HCT116 (cell line): ENCODE data around the gene SH3PXD2A. TPM values are rescaled to one million over a fixed set of nuclear protein-coding genes. Genes with fewer than 3 reads are reported as not detected.

Source experiments
- ATAC-seq: fragments of 200-7000 bp; cut with Tn5 transposase; 2 replicates; pipeline ENCODE4 v1.9.1; 2020; ENCODE audit warnings: mild to moderate bottlenecking, moderate library complexity
- BruUV-seq: library from RNA; stranded (reverse); fragments of 400-500 nt; replicated peaks from 2 replicates; lab custom pipeline; 2021; lab: Mats Ljungman, UMichigan
- CTCF ChIA-PET: fragments of 300-600 bp; sonication (Branson Sonifier 250); formaldehyde crosslinking; loops from one replicate; lab custom pipeline; 2021; ENCODE audit warnings: antibody characterized with exemption; lab: Charles Lee
- POLR2A ChIA-PET: fragments of 300-600, 350-600 bp; sonication (Branson Sonifier 250); formaldehyde crosslinking; loops from one replicate; lab custom pipeline; 2021; ENCODE audit warnings: antibody characterized with exemption; lab: Charles Lee
- RAD21 ChIA-PET, 2 experiments: fragments of 300-600 bp; sonication (Branson Sonifier 250); formaldehyde crosslinking; loops; one replicate each; lab custom pipeline; 2023; ENCODE audit warnings: low total read pairs in 2 of 2; ENCODE audit not compliant: uncharacterized antibody in 2 of 2, unreplicated experiment in 2 of 2, low non-redundant PET in 1 of 2; lab: Charles Lee
- DNase-seq: peaks from one replicate; pipeline ENCODE4 v3.0.0-alpha.2; 2010; ENCODE audit warnings: low read depth, low spot score
- H2AFZ ChIP-seq: fragments of 200-600 bp; shearing (Covaris generic), sonication (generic); 2 replicates; pipeline ENCODE4 v1.6.1; 2017; ENCODE audit warnings: low read depth, mixed run types, mixed read lengths, antibody characterized with exemption, low read length; ENCODE audit not compliant: poor library complexity, severe bottlenecking
- H3K27ac ChIP-seq: 2 replicates; pipeline ENCODE4 v1.5.1; 2012; ENCODE audit warnings: low read depth, low read length
- H3K27me3 ChIP-seq: fragments of 200-600 bp; sonication (generic); 2 replicates; pipeline ENCODE4 v1.6.1; 2016; ENCODE audit warnings: mixed run types, low read length, mixed read lengths; ENCODE audit not compliant: insufficient read depth
- H3K36me3 ChIP-seq, 2 experiments: fragments of 200-500 bp in 1 of 2; fragments of 200-600 bp in 1 of 2; sonication (Bioruptor generic) in 1 of 2; sonication (generic) in 1 of 2; 2 replicates each; pipeline versions ENCODE4 v1.5.1 to v1.6.1; 2014 to 2016; ENCODE audit warnings: low read length in 2 of 2, inconsistent platforms in 1 of 2, mixed read lengths in 1 of 2, mixed run types in 1 of 2; ENCODE audit not compliant: insufficient read depth in 2 of 2, control insufficient read depth in 1 of 2
- H3K4me1 ChIP-seq, 2 experiments: fragments of 200-600 bp in 1 of 2; sonication (generic) in 1 of 2; 2 replicates each; pipeline versions ENCODE4 v1.5.1 to v1.6.1; 2012 to 2017; ENCODE audit warnings: low read length in 2 of 2, inconsistent platforms in 1 of 2, mild to moderate bottlenecking in 1 of 2, mixed read lengths in 1 of 2, mixed run types in 1 of 2, moderate library complexity in 1 of 2; ENCODE audit not compliant: insufficient read depth in 2 of 2, control insufficient read depth in 1 of 2
- H3K4me2 ChIP-seq: fragments of 200-600 bp; sonication (generic); 2 replicates; pipeline ENCODE4 v1.6.1; 2017; ENCODE audit warnings: mixed run types, low read length, mixed read lengths
- H3K4me3 ChIP-seq, 2 experiments: fragments of 200-600 bp in 1 of 2; sonication (generic) in 1 of 2; replicated peaks in 1 of 2; 2 replicates each; pipeline ENCODE4 v1.5.1; 2011 to 2016; ENCODE audit warnings: low read length in 2 of 2, control low read depth in 1 of 2, low read depth in 1 of 2, mild to moderate bottlenecking in 1 of 2, mixed read lengths in 1 of 2, mixed run types in 1 of 2
- H3K79me2 ChIP-seq: fragments of 200-600 bp; sonication (generic); 2 replicates; pipeline ENCODE4 v1.6.1; 2017; ENCODE audit warnings: mild to moderate bottlenecking, mixed run types, low read length, moderate library complexity, mixed read lengths; ENCODE audit not compliant: insufficient read depth
- H3K9ac ChIP-seq: fragments of 200-600 bp; sonication (generic); 2 replicates; pipeline ENCODE4 v1.6.1; 2016; ENCODE audit warnings: low read length, mixed read lengths
- H3K9me2 ChIP-seq: fragments of 200-600 bp; sonication (generic), shearing (Covaris generic); 2 replicates; pipeline ENCODE4 v1.6.1; 2017; ENCODE audit warnings: mixed run types, mild to moderate bottlenecking, moderate library complexity; ENCODE audit not compliant: insufficient read depth
- H3K9me3 ChIP-seq, 2 experiments: fragments of 200-500 bp in 1 of 2; fragments of 200-600 bp in 1 of 2; sonication (Bioruptor generic) in 1 of 2; sonication (generic) in 1 of 2; 2 replicates each; pipeline ENCODE4 v1.6.1; 2014 to 2017; ENCODE audit warnings: low read length in 2 of 2, mixed read lengths in 2 of 2, inconsistent platforms in 1 of 2, low read depth in 1 of 2, mild to moderate bottlenecking in 1 of 2, mixed run types in 1 of 2, moderate library complexity in 1 of 2; ENCODE audit not compliant: control insufficient read depth in 1 of 2, insufficient read depth in 1 of 2
- H4K20me1 ChIP-seq: fragments of 200-600 bp; sonication (generic), shearing (Covaris generic); 2 replicates; pipeline ENCODE4 v1.6.1; 2017; ENCODE audit warnings: mixed run types, mild to moderate bottlenecking, moderate library complexity; ENCODE audit not compliant: insufficient read depth
- CBX3 ChIP-seq: IDR thresholded peaks from 2 replicates; pipeline ENCODE4 v1.6.1; 2012; ENCODE audit warnings: low read depth
- ELF1 ChIP-seq: IDR thresholded peaks from 2 replicates; pipeline ENCODE4 v1.6.1; 2012; ENCODE audit warnings: low read depth, borderline replicate concordance
- EZH2phosphoT487 ChIP-seq: fragments of 200-600 bp; IDR thresholded peaks from 2 replicates; pipeline ENCODE4 v1.6.1; 2018; ENCODE audit warnings: antibody characterized with exemption, borderline replicate concordance
- FOSL1 ChIP-seq: IDR thresholded peaks from 2 replicates; pipeline ENCODE4 v1.6.1; 2012; ENCODE audit warnings: low read depth
- JUND ChIP-seq: IDR thresholded peaks from 2 replicates; pipeline ENCODE4 v1.6.1; 2012
- POLR2AphosphoS5 ChIP-seq: IDR thresholded peaks from 2 replicates; pipeline ENCODE4 v1.6.1; 2011; ENCODE audit warnings: mild to moderate bottlenecking, low read depth, low read length, moderate library complexity
- RAD21 ChIP-seq: IDR thresholded peaks from 2 replicates; pipeline ENCODE4 v1.6.1; 2012; ENCODE audit warnings: low read depth, mild to moderate bottlenecking
- SIN3A ChIP-seq: IDR thresholded peaks from 2 replicates; pipeline ENCODE4 v1.6.1; 2012; ENCODE audit warnings: low read depth
- TCF7L2 ChIP-seq: IDR thresholded peaks from 2 replicates; pipeline ENCODE4 v1.7.0; 2011; ENCODE audit warnings: borderline replicate concordance, inconsistent platforms; ENCODE audit not compliant: insufficient read depth, insufficient read length; ENCODE audit errors: extremely low read depth
- ZNF274 ChIP-seq: fragments of 200-500 bp; sonication (Bioruptor generic); IDR thresholded peaks from 2 replicates; pipeline ENCODE4 v1.6.1; 2014; ENCODE audit warnings: mild to moderate bottlenecking, low read depth, low read length, inconsistent platforms
- intact Hi-C: fragments of 100-400 bp; cut with micrococcal nuclease; formaldehyde crosslinking; loops from 2 replicates; pipeline ENCODE4 v1.10.0; 2022
- total RNA-seq: library from RNA; stranded (reverse); gene quantifications from one replicate; pipeline ENCODE4 v1.2.1, GENCODE V29; 2021; ENCODE audit not compliant: unreplicated experiment
- TF ChIP-seq, protein P1 (sequence below), 3 experiments: fragments of 200-600 bp in 1 of 3; sonication (generic) in 1 of 3; IDR thresholded peaks in 2 of 3; conservative IDR thresholded peaks in 1 of 3; 2 replicates each; pipeline ENCODE4 v1.5.1; 2012 to 2017; ENCODE audit warnings: low read depth in 2 of 3, low read length in 2 of 3, antibody characterized with exemption in 1 of 3, borderline replicate concordance in 1 of 3, control low read depth in 1 of 3, mild to moderate bottlenecking in 1 of 3, mixed read lengths in 1 of 3, mixed run types in 1 of 3, moderate library complexity in 1 of 3; ENCODE audit not compliant: insufficient read depth in 1 of 3
- TF ChIP-seq, protein P2 (sequence below): IDR thresholded peaks from 2 replicates; pipeline ENCODE4 v1.6.1; 2012; ENCODE audit warnings: low read depth
- TF ChIP-seq, protein P3 (sequence below): IDR thresholded peaks from 2 replicates; pipeline ENCODE4 v1.6.1; 2011; ENCODE audit warnings: mild to moderate bottlenecking, low read length, moderate library complexity; ENCODE audit not compliant: insufficient replicate concordance; ENCODE audit errors: extremely low read depth

SH3PXD2A gene
- total RNA-seq, 1 experiment from 2014 or later = 8.7 TPM

DNA sequence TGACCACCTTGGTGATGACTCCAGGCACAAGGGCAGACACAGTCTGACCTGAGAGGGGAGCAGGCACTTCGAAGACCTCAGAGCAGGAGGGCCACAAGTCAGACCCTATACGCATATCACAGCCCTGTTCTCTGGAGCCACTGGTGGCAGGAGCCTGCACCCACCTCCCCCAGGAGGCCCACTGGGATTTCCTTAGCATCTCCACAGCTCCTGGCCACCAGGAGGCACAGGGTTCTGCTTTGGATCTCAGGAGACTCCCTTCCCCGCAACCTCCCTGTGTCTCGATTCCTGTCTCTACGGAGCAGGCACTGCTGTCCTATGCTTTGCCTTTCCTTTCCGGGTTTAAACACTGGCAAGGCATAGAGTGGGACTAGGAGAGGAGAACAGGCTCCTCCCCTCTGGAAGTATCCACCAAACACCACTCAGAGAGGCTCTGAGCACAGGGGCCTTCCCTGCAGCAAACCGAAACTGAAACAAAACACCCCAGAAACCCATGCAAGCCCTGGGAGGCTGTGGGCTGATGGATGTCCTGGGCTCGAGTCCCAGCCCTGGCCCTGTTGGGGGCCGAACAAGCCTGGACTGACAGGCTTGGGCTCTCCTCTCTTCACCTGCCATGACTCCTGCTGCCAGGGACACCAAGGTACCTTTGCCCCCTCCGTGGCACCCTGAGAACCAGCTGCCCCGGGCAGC is 195.6 kb downstream of the SH3PXD2A start:
- H3K4me3 ChIP-seq = no peak overlapping the region
- no peaks in the 10 kb centered on the region for H3K4me1 ChIP-seq
- no peak overlapping the region; the same call in 1 of the 2 replicates for H3K27ac ChIP-seq
- H3K9ac ChIP-seq = no peak overlapping the region
- CTCF ChIA-PET = no interaction called here
- no peaks in the 10 kb centered on the region for H4K20me1 ChIP-seq
- H3K9me2 ChIP-seq = no peaks in the 10 kb centered on the region
- no peaks in the 10 kb centered on the region for H3K79me2 ChIP-seq
- DNase-seq = no peak
- BruUV-seq = no TSS peak
- ATAC-seq = peak; percentile 46
- POLR2A ChIA-PET = no interaction called here
- no peak overlapping the region for H2AFZ ChIP-seq
- intact Hi-C loops = no loop called here
- peak overlapping the region; percentile 25; the same call in 1 of the 2 replicates for H3K4me2 ChIP-seq
- TF ChIP-seq ZNF274 (no peak), JUND (no peak), CBX3 (no peak), EZH2phosphoT487 (no peak), TCF7L2 (no peak), FOSL1 (no peak), RAD21 (no peak), POLR2AphosphoS5 (no peak), ELF1 (no peak), SIN3A (no peak)
- TF ChIP-seq, protein P1, sequence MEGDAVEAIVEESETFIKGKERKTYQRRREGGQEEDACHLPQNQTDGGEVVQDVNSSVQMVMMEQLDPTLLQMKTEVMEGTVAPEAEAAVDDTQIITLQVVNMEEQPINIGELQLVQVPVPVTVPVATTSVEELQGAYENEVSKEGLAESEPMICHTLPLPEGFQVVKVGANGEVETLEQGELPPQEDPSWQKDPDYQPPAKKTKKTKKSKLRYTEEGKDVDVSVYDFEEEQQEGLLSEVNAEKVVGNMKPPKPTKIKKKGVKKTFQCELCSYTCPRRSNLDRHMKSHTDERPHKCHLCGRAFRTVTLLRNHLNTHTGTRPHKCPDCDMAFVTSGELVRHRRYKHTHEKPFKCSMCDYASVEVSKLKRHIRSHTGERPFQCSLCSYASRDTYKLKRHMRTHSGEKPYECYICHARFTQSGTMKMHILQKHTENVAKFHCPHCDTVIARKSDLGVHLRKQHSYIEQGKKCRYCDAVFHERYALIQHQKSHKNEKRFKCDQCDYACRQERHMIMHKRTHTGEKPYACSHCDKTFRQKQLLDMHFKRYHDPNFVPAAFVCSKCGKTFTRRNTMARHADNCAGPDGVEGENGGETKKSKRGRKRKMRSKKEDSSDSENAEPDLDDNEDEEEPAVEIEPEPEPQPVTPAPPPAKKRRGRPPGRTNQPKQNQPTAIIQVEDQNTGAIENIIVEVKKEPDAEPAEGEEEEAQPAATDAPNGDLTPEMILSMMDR (IDR thresholded peaks at IDR 0.05 in 2 of 3, conservative IDR thresholded peaks at IDR 0.05 in 1 of 3; ENCODE audit: borderline replicate concordance in 1 of 3, insufficient read depth in 1 of 3, low read depth in 2 of 3, low read length in 2 of 3) = no peak
- TF ChIP-seq, protein P2, sequence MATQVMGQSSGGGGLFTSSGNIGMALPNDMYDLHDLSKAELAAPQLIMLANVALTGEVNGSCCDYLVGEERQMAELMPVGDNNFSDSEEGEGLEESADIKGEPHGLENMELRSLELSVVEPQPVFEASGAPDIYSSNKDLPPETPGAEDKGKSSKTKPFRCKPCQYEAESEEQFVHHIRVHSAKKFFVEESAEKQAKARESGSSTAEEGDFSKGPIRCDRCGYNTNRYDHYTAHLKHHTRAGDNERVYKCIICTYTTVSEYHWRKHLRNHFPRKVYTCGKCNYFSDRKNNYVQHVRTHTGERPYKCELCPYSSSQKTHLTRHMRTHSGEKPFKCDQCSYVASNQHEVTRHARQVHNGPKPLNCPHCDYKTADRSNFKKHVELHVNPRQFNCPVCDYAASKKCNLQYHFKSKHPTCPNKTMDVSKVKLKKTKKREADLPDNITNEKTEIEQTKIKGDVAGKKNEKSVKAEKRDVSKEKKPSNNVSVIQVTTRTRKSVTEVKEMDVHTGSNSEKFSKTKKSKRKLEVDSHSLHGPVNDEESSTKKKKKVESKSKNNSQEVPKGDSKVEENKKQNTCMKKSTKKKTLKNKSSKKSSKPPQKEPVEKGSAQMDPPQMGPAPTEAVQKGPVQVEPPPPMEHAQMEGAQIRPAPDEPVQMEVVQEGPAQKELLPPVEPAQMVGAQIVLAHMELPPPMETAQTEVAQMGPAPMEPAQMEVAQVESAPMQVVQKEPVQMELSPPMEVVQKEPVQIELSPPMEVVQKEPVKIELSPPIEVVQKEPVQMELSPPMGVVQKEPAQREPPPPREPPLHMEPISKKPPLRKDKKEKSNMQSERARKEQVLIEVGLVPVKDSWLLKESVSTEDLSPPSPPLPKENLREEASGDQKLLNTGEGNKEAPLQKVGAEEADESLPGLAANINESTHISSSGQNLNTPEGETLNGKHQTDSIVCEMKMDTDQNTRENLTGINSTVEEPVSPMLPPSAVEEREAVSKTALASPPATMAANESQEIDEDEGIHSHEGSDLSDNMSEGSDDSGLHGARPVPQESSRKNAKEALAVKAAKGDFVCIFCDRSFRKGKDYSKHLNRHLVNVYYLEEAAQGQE = no peak
- TF ChIP-seq, protein P3, sequence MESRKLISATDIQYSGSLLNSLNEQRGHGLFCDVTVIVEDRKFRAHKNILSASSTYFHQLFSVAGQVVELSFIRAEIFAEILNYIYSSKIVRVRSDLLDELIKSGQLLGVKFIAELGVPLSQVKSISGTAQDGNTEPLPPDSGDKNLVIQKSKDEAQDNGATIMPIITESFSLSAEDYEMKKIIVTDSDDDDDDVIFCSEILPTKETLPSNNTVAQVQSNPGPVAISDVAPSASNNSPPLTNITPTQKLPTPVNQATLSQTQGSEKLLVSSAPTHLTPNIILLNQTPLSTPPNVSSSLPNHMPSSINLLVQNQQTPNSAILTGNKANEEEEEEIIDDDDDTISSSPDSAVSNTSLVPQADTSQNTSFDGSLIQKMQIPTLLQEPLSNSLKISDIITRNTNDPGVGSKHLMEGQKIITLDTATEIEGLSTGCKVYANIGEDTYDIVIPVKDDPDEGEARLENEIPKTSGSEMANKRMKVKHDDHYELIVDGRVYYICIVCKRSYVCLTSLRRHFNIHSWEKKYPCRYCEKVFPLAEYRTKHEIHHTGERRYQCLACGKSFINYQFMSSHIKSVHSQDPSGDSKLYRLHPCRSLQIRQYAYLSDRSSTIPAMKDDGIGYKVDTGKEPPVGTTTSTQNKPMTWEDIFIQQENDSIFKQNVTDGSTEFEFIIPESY = no peak
- H3K9me3 ChIP-seq = no peaks in the 10 kb centered on the region
- no peaks in the 10 kb centered on the region for H3K27me3 ChIP-seq
- H3K36me3 ChIP-seq = no peaks in the 10 kb centered on the region
- RAD21 ChIA-PET = no interaction called here
